IPS DF 6.9 (cell line): ENCODE results near the gene HYAL3.

Experiments used
- DNase-seq: peaks from one replicate; pipeline ENCODE4 v3.0.0-alpha.2; 2013; ENCODE audit warnings: low read depth, low spot score
- H3K27ac ChIP-seq: one replicate; pipeline ENCODE4 v1.5.1; 2013; ENCODE audit warnings: low read length, control low read depth
- H3K27me3 ChIP-seq: 2 replicates; pipeline ENCODE4 v1.6.1; 2013; ENCODE audit warnings: mild to moderate bottlenecking, low read length; ENCODE audit not compliant: control insufficient read depth, insufficient read depth
- H3K36me3 ChIP-seq: 2 replicates; pipeline ENCODE4 v1.6.1; 2013; ENCODE audit warnings: low read length; ENCODE audit not compliant: control insufficient read depth, insufficient read depth
- H3K4me1 ChIP-seq: 2 replicates; pipeline ENCODE4 v1.6.1; 2013; ENCODE audit warnings: low read length; ENCODE audit not compliant: control insufficient read depth, insufficient read depth
- H3K4me3 ChIP-seq: 2 replicates; pipeline ENCODE4 v1.5.1; 2013; ENCODE audit warnings: mild to moderate bottlenecking, low read length
- H3K9me3 ChIP-seq: 2 replicates; pipeline ENCODE4 v1.6.1; 2013; ENCODE audit warnings: low read length, inconsistent platforms; ENCODE audit not compliant: control insufficient read depth, insufficient read depth
- WGBS: extraction: QIAGEN DNeasy Blood & Tissue Kit; methylation state at CpG from one replicate; pipeline ENCODE4 v1.1.7; 2013; ENCODE audit warnings: mixed read lengths, missing lambda C conversion rate; ENCODE audit not compliant: insufficient read length, insufficient coverage; 5-methylcytosine and 5-hydroxymethylcytosine counted together

The HYAL3 gene

GRCh38 chr3:50298836-50299637, at the start of gene HYAL3, which contains the start of gene NAA80:
HYAL3 (minus strand) TSS chr3:50299405; CDS start chr3:50295602, 3,803 bp downstream.
NAA80 (minus strand) TSS chr3:50299405; CDS start chr3:50297463, 1,942 bp downstream.
- Histone ChIP-seq H3K9me3 (no peaks in the 10 kb centered on the region), H3K27me3 (no peaks in the 10 kb centered on the region), H3K4me1 (no peaks in the 10 kb centered on the region), H3K4me3 (peak within 1 kb of the TSS; percentile 78), H3K36me3 (no peaks in the 10 kb centered on the region), H3K27ac (no peak within 1 kb of the TSS)
- DNase-seq = no peak
- no CpG with 5 or more reads among the region's 61 CpGs for WGBS

- Histone ChIP-seq H3K9me3 (no peaks in the 10 kb centered on the region), H3K27me3 (peaks cover 3% of the 10 kb centered on the region; the same call in 1 of the 2 replicates), H3K4me1 (no peaks in the 10 kb centered on the region), H3K4me3 (no peak overlapping the region), H3K36me3 (0 out of 2 replicates have a peak, but pooled peaks cover 2% of the 10 kb centered on the region), H3K27ac (no peak overlapping the region)
- no CpG with 5 or more reads among the region's 14 CpGs for WGBS
- no peak for DNase-seq
Measured at GRCh38 chr3:50347187-50347813, 48.1 kb upstream of the HYAL3 start.

- Histone ChIP-seq H3K9me3 (no peaks in the 10 kb centered on the region), H3K4me3 (peak within 1 kb of the TSS; percentile 14; the same call in 1 of the 2 replicates), H3K4me1 (no peaks in the 10 kb centered on the region), H3K27me3 (peaks cover 3% of the 10 kb centered on the region; the same call in 1 of the 2 replicates), H3K27ac (no peak within 1 kb of the TSS), H3K36me3 (0 out of 2 replicates have a peak, but pooled peaks cover 2% of the 10 kb centered on the region)
- DNase-seq = no peak
- WGBS = no CpG with 5 or more reads among the region's 45 CpGs
Measured at GRCh38 chr3:50345586-50346234, 46.5 kb upstream of the HYAL3 start, which contains the start of gene ZMYND10. ZMYND10 (minus strand) TSS chr3:50345732; CDS start chr3:50345579, 153 bp downstream.

- no peak for DNase-seq
- H3K36me3 ChIP-seq = 0 out of 2 replicates have a peak, but pooled peaks cover 2% of the 10 kb centered on the region
- H3K4me1 ChIP-seq = peaks cover 3% of the 10 kb centered on the region; the same call in 1 of the 2 replicates
- H3K27me3 ChIP-seq = peaks cover 7% of the 10 kb centered on the region; the same call in 1 of the 2 replicates
- no peaks in the 10 kb centered on the region for H3K9me3 ChIP-seq
- H3K4me3 ChIP-seq = no peak overlapping the region
- H3K27ac ChIP-seq = no peak overlapping the region
- no CpG with 5 or more reads among the region's 8 CpGs for WGBS
Measured at GRCh38 chr3:50345008-50345407, 45.8 kb upstream of the HYAL3 start.

- Histone ChIP-seq H3K9me3 (no peaks in the 10 kb centered on the region), H3K4me3 (no peak overlapping the region), H3K27me3 (peaks cover 16% of the 10 kb centered on the region; the same call in 1 of the 2 replicates), H3K27ac (no peak overlapping the region), H3K36me3 (0 out of 2 replicates have a peak, but pooled peaks cover 2% of the 10 kb centered on the region), H3K4me1 (peaks cover 3% of the 10 kb centered on the region; the same call in 1 of the 2 replicates)
- no peak for DNase-seq
- WGBS = no CpG with 5 or more reads among the region's 13 CpGs
Measured at GRCh38 chr3:50342813-50343633, 43.8 kb upstream of the HYAL3 start.

- H3K4me1 ChIP-seq = peaks cover 3% of the 10 kb centered on the region; the same call in 1 of the 2 replicates
- DNase-seq = no peak
- H3K27ac ChIP-seq = no peak overlapping the region
Measured at GRCh38 chr3:50341996-50342650, 42.9 kb upstream of the HYAL3 start.

GRCh38 chr3:50341537-50341936, 42.3 kb upstream of the HYAL3 start:
- no peaks in the 10 kb centered on the region for H3K36me3 ChIP-seq
- WGBS = no CpG with 5 or more reads among the region's 9 CpGs
- peaks cover 3% of the 10 kb centered on the region; the same call in 1 of the 2 replicates for H3K4me1 ChIP-seq
- H3K27me3 ChIP-seq = peaks cover 16% of the 10 kb centered on the region; the same call in 1 of the 2 replicates
- H3K4me3 ChIP-seq = no peak overlapping the region
- no peaks in the 10 kb centered on the region for H3K9me3 ChIP-seq
- H3K27ac ChIP-seq = no peak overlapping the region
- no peak for DNase-seq

More at GRCh38 chr3:50341996-50342650, 42.9 kb upstream of the HYAL3 start:
- Histone ChIP-seq H3K4me3 (no peak overlapping the region), H3K27me3 (peaks cover 16% of the 10 kb centered on the region; the same call in 1 of the 2 replicates), H3K36me3 (no peaks in the 10 kb centered on the region), H3K9me3 (no peaks in the 10 kb centered on the region)
- WGBS = no CpG with 5 or more reads among the region's 13 CpGs

- DNase-seq = no peak
- H3K4me3 ChIP-seq = peak within 1 kb of the TSS; percentile 40; the same call in 1 of the 2 replicates
- H3K9me3 ChIP-seq = no peaks in the 10 kb centered on the region
- H3K36me3 ChIP-seq = no peaks in the 10 kb centered on the region
- H3K27me3 ChIP-seq = peaks cover 16% of the 10 kb centered on the region; the same call in 1 of the 2 replicates
- peaks cover 3% of the 10 kb centered on the region; the same call in 1 of the 2 replicates for H3K4me1 ChIP-seq
- H3K27ac ChIP-seq = no peak within 1 kb of the TSS
- WGBS = no CpG with 5 or more reads among the region's 85 CpGs
Measured at GRCh38 chr3:50340448-50341329, 41.5 kb upstream of the HYAL3 start, which contains the start of gene RASSF1. RASSF1 (minus strand) TSS chr3:50340836; CDS start chr3:50340805, 31 bp downstream.
